Measurements from ENCODE around the gene DPEP1.

DNA sequence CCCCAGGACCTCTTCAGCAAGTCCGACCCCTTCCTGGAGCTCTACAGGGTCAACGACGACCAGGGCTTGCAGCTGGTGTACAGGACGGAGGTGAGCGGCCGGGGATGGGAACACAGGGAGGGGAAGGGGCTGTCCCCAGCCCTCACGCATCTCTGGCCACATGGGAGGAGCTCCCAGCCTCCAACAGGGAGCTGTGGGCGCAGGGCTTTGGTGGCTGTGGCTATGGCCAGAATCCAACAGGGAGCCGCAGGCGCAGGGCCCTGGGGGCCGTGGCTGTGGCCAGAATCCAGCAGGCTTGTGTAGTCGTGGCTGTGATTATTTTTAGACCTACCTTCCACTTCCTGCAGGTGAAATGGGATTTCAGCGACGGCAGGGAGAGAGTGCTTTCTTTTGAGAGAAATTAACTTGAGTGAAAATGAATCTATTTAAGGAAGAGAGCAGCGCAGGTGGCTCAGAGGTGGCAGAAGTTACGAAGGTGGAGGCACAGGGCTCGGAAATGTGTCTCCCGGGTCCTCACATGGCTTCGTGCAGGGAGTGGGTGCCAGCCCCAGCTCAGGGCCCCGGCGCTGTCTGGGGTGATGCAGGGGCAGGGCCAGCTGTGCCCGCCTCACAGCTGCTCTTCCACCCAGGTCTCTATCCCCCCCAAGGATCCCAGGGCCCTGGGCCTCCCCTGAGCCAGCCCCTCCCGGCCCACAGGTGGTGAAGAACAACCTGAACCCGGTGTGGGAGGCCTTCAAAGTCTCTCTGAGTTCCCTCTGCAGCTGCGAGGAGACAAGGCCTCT is 28.5 kb upstream of the DPEP1 start:
- TF ChIP-seq POLR2A (IDR thresholded peaks at IDR 0.05; ENCODE audit: low read length) (no peak), GATA1 (IDR thresholded peaks at IDR 0.05; ENCODE audit: low read depth, low read length) (no peak)

All from erythroblast (primary cell).